Pancreas (tissue), 10 donors: ENCODE results near the gene DEF6. TPM values are rescaled to one million over a fixed set of nuclear protein-coding genes. Genes with fewer than 3 reads are reported as not detected.
A peak's percentile ranks its signal among the peaks of the same experiment; 100 is the strongest.

Experiments used
- ATAC-seq, 4 donors: fragments of 200-7000 bp; cut with Tn5 transposase; one replicate each; pipeline versions ENCODE4 v1.8.0 to v1.9.1; 2020; ENCODE audit warnings: mild to moderate bottlenecking in 4 of 4, moderate library complexity in 4 of 4
- DNase-seq, 6 donors: peaks; one replicate each; pipeline ENCODE4 v3.0.0-alpha.2; 2020
- FAIRE-seq: peaks from 2 replicates; lab custom pipeline; 2012; peaks lifted over from hg19 to GRCh38; lab: Jason Lieb, UNC
- H3K27ac ChIP-seq, 4 donors: fragments of 200-600 bp; sonication (generic); 1 replicate in 3 of 4; 2 replicates in 1 of 4; pipeline versions ENCODE4 v1.5.0 to v1.8.0; 2020
- H3K27me3 ChIP-seq, 4 donors: fragments of 200-600 bp; one replicate each; pipeline ENCODE4 v1.8.0; 2021
- H3K36me3 ChIP-seq, 3 donors: fragments of 200-600 bp; sonication (generic) in 1 of 3; one replicate each; pipeline versions ENCODE4 v1.5.0 to v1.8.0; 2020 to 2021
- H3K4me1 ChIP-seq, 3 donors: fragments of 200-600 bp; one replicate each; pipeline ENCODE4 v1.8.0; 2021
- H3K4me3 ChIP-seq, 4 donors: fragments of 200-600 bp; sonication (generic) in 2 of 4; one replicate each; pipeline versions ENCODE4 v1.5.0 to v1.8.0; 2020 to 2021
- H3K9me3 ChIP-seq, 4 donors: fragments of 200-600 bp; one replicate each; pipeline ENCODE4 v1.8.0; 2021
- CTCF ChIP-seq, 4 donors: fragments of 200-600 bp; sonication (generic) in 3 of 4; IDR thresholded peaks; one replicate each; pipeline versions ENCODE4 v1.5.0 to v1.8.0; 2021; ENCODE audit warnings: antibody characterized with exemption in 4 of 4
- WGBS, 2 donors: extraction: QIAGEN DNeasy Blood & Tissue Kit; methylation state at CpG; one replicate each; pipeline ENCODE4 v1.1.7; 2013; 5-methylcytosine and 5-hydroxymethylcytosine counted together
- intact Hi-C, 3 donors: fragments of 100-400 bp; cut with DNase I; formaldehyde crosslinking; loops; one replicate each; pipeline versions ENCODE4 v1.11.1 to v1.14.2; 2022
- polyA plus RNA-seq, 2 donors: library from polyadenylated mRNA; stranded (reverse); fragments of 200-250 nt; gene quantifications; one replicate each; pipeline ENCODE4 v1.2.3, GENCODE V29; 2013
- total RNA-seq, 6 donors: library from RNA; stranded (reverse); fragmentation: NEBNext Ultra II Directional in 4 of 6; extraction: Animal tissue kit (Norgen Biotek cat#: 25700) in 4 of 6; gene quantifications; one replicate each; pipeline versions ENCODE4 v1.2.1 to v1.2.4, GENCODE V29; 2021 to 2023
- donor health status: healthy with polysubstance abuse.
- donor health status: DM: no; HTN: no; CAD: no; lungs with moderate emphysema.
- donor health status: DM: no; HTN: no; CAD: no.
- donor health status: control.
- donor health status: control.
- donor health status: Bipolar disorder and iron deficiency.
- donor health status: DM: yes; HTN: yes; CAD: no.
- donor health status: DM: no; HTN: no; CAD: no.
- donor health status: DM: no; HTN: no; CAD: no.
- donor health status: DM: yes; HTN: yes; CAD: no.

The DEF6 gene
- total and polyA plus RNA-seq, 8 donors: 9.4 to 40.6 (median 13.6) TPM

- Histone ChIP-seq H3K9me3 (no peaks in the 10 kb centered on the region), H3K36me3 (no peaks in the 10 kb centered on the region), H3K4me3 (peak overlapping the region; percentile 77 to 97 (median 91)), H3K4me1 (peaks cover 0 to 13% (median 0%) of the 10 kb centered on the region in 3 donors), H3K27ac (peak overlapping the region; percentile 91 to 96 (median 94)), H3K27me3 (no peaks in the 10 kb centered on the region)
- ATAC-seq (peak; percentile 52 to 69 (median 60)), DNase-seq (peak; percentile 74 to 88 (median 80)), FAIRE-seq (no peak)
- 3% methylated on average over 15 to 23 of the region's 23 CpGs for WGBS, 2 donors
- TF ChIP-seq CTCF (IDR thresholded peaks at IDR 0.05): no peak
- intact Hi-C loops: no loop called here
Measured at GRCh38 chr6:35259948-35260590, 37.5 kb upstream of the DEF6 start.

GRCh38 chr6:35260591-35261570, 36.7 kb upstream of the DEF6 start:
- ATAC-seq (no peak), FAIRE-seq (no peak), DNase-seq (no peak)
- Histone ChIP-seq H3K27ac (peak overlapping the region; percentile 91 to 96 (median 94)), H3K4me1 (peaks cover 0 to 13% (median 0%) of the 10 kb centered on the region in 3 donors), H3K27me3 (no peaks in the 10 kb centered on the region), H3K36me3 (no peaks in the 10 kb centered on the region), H3K9me3 (no peaks in the 10 kb centered on the region), H3K4me3 (peak overlapping the region in 3 of 4 donors; percentile 77 to 97 (median 93))
- WGBS, 2 donors: 78 to 83% methylated on average over 6 of the region's 6 CpGs
- no peak for TF ChIP-seq CTCF (IDR thresholded peaks at IDR 0.05)
- intact Hi-C loops: no loop called here

GRCh38 chr6:35262596-35262995, 35.0 kb upstream of the DEF6 start:
- no peaks in the 10 kb centered on the region for H3K36me3 ChIP-seq
- DNase-seq (no peak), ATAC-seq (no peak), FAIRE-seq (no peak)
- H3K27ac ChIP-seq: no peak overlapping the region
- no peak overlapping the region for H3K4me3 ChIP-seq
- 36 to 38% methylated on average over 2 of the region's 2 CpGs for WGBS, 2 donors
- intact Hi-C loops: no loop called here
- no peaks in the 10 kb centered on the region for H3K9me3 ChIP-seq
- H3K4me1 ChIP-seq: peaks cover 0 to 13% (median 0%) of the 10 kb centered on the region in 3 donors
- TF ChIP-seq CTCF (IDR thresholded peaks at IDR 0.05): no peak
- no peaks in the 10 kb centered on the region for H3K27me3 ChIP-seq

GRCh38 chr6:35264550-35265274, 32.9 kb upstream of the DEF6 start:
- Histone ChIP-seq H3K36me3 (no peaks in the 10 kb centered on the region), H3K27ac (no peak overlapping the region), H3K9me3 (no peaks in the 10 kb centered on the region), H3K4me3 (no peak overlapping the region), H3K4me1 (peaks cover 0 to 8% (median 0%) of the 10 kb centered on the region in 3 donors), H3K27me3 (no peaks in the 10 kb centered on the region)
- FAIRE-seq: no peak
- TF ChIP-seq CTCF (IDR thresholded peaks at IDR 0.05): no peak
- intact Hi-C loops: no loop called here
- no peak for DNase-seq
- ATAC-seq: no peak
